ENCODE data around the gene ZNF446.

- TF ChIP-seq, protein P1, sequence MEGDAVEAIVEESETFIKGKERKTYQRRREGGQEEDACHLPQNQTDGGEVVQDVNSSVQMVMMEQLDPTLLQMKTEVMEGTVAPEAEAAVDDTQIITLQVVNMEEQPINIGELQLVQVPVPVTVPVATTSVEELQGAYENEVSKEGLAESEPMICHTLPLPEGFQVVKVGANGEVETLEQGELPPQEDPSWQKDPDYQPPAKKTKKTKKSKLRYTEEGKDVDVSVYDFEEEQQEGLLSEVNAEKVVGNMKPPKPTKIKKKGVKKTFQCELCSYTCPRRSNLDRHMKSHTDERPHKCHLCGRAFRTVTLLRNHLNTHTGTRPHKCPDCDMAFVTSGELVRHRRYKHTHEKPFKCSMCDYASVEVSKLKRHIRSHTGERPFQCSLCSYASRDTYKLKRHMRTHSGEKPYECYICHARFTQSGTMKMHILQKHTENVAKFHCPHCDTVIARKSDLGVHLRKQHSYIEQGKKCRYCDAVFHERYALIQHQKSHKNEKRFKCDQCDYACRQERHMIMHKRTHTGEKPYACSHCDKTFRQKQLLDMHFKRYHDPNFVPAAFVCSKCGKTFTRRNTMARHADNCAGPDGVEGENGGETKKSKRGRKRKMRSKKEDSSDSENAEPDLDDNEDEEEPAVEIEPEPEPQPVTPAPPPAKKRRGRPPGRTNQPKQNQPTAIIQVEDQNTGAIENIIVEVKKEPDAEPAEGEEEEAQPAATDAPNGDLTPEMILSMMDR (IDR thresholded peaks at IDR 0.05), result no peak
- peak; percentile 85 for TF ChIP-seq NFYB (CRISPR knock-in tag; conservative IDR thresholded peaks at IDR 0.05; ENCODE audit: low read depth)
- TF ChIP-seq E2F1 (CRISPR knock-in tag; IDR thresholded peaks at IDR 0.05), result no peak
Observed at GRCh38 chr19:58451358-58452101, 24.6 kb upstream of the ZNF446 start, which contains the start of gene ZNF324B.
